ENCODE data around the gene GRIP1. TPM values are rescaled to one million over a fixed set of nuclear protein-coding genes. Genes with fewer than 3 reads are reported as not detected.

The GRIP1 gene
- total RNA-seq, 3 donors from 2014 or later = 6.6 to 22.8 (median 12.8) TPM

- H3K4me3 ChIP-seq = no peak overlapping the region
- H3K9me3 ChIP-seq = no peaks in the 10 kb centered on the region
- TF ChIP-seq, protein P1, sequence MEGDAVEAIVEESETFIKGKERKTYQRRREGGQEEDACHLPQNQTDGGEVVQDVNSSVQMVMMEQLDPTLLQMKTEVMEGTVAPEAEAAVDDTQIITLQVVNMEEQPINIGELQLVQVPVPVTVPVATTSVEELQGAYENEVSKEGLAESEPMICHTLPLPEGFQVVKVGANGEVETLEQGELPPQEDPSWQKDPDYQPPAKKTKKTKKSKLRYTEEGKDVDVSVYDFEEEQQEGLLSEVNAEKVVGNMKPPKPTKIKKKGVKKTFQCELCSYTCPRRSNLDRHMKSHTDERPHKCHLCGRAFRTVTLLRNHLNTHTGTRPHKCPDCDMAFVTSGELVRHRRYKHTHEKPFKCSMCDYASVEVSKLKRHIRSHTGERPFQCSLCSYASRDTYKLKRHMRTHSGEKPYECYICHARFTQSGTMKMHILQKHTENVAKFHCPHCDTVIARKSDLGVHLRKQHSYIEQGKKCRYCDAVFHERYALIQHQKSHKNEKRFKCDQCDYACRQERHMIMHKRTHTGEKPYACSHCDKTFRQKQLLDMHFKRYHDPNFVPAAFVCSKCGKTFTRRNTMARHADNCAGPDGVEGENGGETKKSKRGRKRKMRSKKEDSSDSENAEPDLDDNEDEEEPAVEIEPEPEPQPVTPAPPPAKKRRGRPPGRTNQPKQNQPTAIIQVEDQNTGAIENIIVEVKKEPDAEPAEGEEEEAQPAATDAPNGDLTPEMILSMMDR (IDR thresholded peaks at IDR 0.05) = no peak
- ATAC-seq = no peak
- H3K36me3 ChIP-seq (ENCODE audit: low read depth) = no peaks in the 10 kb centered on the region
- DNase-seq = no peak
- no peaks in the 10 kb centered on the region for H3K4me1 ChIP-seq (ENCODE audit: low read depth)
- intact Hi-C loops (cut with DNase I, micrococcal nuclease) = no loop called here
Observed at GRCh38 chr12:66423266-66423665, 255.6 kb downstream of the GRIP1 start.

DNA sequence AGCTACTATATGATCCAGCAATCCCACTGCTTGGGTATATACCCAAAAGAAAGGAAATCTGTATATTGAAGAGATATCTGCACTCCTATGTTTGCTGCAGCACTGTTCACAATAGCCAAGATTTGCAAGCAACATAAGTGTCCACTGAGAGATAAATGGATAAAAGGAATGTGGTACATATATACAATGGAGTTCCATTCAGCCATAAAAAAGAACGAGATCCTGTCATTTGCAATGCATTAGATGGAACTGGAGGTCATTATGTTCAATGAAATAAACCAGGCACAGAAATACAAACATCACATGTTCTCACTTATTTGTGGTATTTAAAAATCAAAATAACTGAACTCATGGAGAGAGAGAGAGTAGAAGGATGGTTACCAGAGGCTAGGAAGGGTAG is 260.0 kb downstream of the GRIP1 start:
- no peaks in the 10 kb centered on the region for H3K9me3 ChIP-seq
- intact Hi-C loops (cut with DNase I, micrococcal nuclease) = no loop called here
- TF ChIP-seq, protein P1 (IDR thresholded peaks at IDR 0.05) = no peak

GRCh38 chr12:66417217-66417616 is 261.7 kb downstream of the GRIP1 start:
- no peaks in the 10 kb centered on the region for H3K36me3 ChIP-seq (ENCODE audit: low read depth)
- H3K9me3 ChIP-seq = no peaks in the 10 kb centered on the region
- ATAC-seq (no peak), DNase-seq (no peak)
- intact Hi-C loops (cut with DNase I, micrococcal nuclease) = no loop called here
- TF ChIP-seq, protein P1 (IDR thresholded peaks at IDR 0.05) = no peak
- no peaks in the 10 kb centered on the region for H3K4me1 ChIP-seq (ENCODE audit: low read depth)
- no peak overlapping the region for H3K4me3 ChIP-seq

More for the DNA sequence above, 260.0 kb downstream of the GRIP1 start:
- DNase-seq (no peak), ATAC-seq (no peak)
- H3K4me1 ChIP-seq (ENCODE audit: low read depth) = no peaks in the 10 kb centered on the region
- H3K4me3 ChIP-seq = no peak overlapping the region
- H3K36me3 ChIP-seq (ENCODE audit: low read depth) = no peaks in the 10 kb centered on the region

DNA sequence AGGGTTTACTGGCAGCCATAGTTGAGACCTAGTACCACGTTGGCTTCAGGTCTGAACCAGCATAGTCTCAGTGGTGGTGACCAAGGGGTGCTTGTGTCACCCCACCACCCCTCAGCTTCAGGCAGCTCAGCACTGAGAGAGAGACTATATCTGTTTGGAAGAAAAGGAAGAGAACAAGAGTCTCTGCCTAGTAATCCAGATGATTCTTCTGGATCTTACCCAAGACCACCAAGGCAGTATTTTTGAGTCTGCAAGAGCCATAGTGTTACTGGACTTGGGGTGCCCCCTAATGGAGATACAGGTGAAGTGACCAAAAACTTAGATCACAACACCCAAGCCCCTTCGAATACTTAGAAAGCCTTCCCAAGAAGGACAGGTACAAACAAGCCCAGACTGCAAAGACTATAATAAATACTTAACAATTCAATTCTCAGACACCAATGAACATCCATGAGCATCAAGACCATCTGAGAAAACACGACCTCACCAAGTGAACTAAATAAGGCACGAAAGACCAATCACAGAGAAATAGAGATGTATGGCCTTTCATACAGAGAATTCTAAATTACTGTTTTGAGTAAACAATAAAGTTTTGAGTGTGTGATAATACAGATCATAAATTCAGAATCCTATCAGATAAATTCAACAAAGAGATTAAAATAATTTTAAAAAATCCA is 269.5 kb downstream of the GRIP1 start:
- H3K4me1 ChIP-seq (ENCODE audit: low read depth) = no peaks in the 10 kb centered on the region
- peak in 1 of 3 donors; percentile 53 for DNase-seq
- TF ChIP-seq, protein P1 (IDR thresholded peaks at IDR 0.05) = peak; percentile 22
- intact Hi-C loops (cut with DNase I, micrococcal nuclease) = loop anchor here in 1 of 2 donors (10.0 kb wide), 1 partner anchor 135 kb away; no protein-coding TSS in a partner anchor
- no peaks in the 10 kb centered on the region for H3K36me3 ChIP-seq (ENCODE audit: low read depth)
- peak; percentile 52 for ATAC-seq
- no peaks in the 10 kb centered on the region for H3K9me3 ChIP-seq
- no peak overlapping the region for H3K4me3 ChIP-seq

GRCh38 chr12:66405395-66405794 is 273.5 kb downstream of the GRIP1 start:
- no peaks in the 10 kb centered on the region for H3K9me3 ChIP-seq
- intact Hi-C loops (cut with DNase I, micrococcal nuclease) = loop anchor here in 1 of 2 donors (10.0 kb wide), 1 partner anchor 131 kb away; no protein-coding TSS in a partner anchor
- no peaks in the 10 kb centered on the region for H3K36me3 ChIP-seq (ENCODE audit: low read depth)

More at GRCh38 chr12:66405395-66405794, 273.5 kb downstream of the GRIP1 start:
- DNase-seq (no peak), ATAC-seq (no peak)
- TF ChIP-seq, protein P1 (IDR thresholded peaks at IDR 0.05) = no peak
- H3K4me3 ChIP-seq = no peak overlapping the region
- no peaks in the 10 kb centered on the region for H3K4me1 ChIP-seq (ENCODE audit: low read depth)
